Left colon (tissue), 2 donors: ENCODE results near the gene CXXC5. TPM values are rescaled to one million over a fixed set of nuclear protein-coding genes. Genes with fewer than 3 reads are reported as not detected.
"Not testable (repeated sequence)": the region's sequence is repeated elsewhere in the genome, so short reads cannot be mapped to it uniquely, and the experiment has no call there.

Source experiments
- ATAC-seq: fragments of 200-7000 bp; cut with Tn5 transposase; one replicate; pipeline ENCODE4 v1.9.1; 2020; ENCODE audit warnings: mild to moderate bottlenecking, moderate library complexity
- DNase-seq, 2 donors: peaks; one replicate each; pipeline ENCODE4 v3.0.0-alpha.2; 2020
- intact Hi-C, 2 donors: fragments of 100-400 bp; cut with DNase I in 1 of 2; cut with micrococcal nuclease in 1 of 2; formaldehyde crosslinking; loops; one replicate each; pipeline versions ENCODE4 v1.11.2 to v1.14.0; 2022; cut with DNase I, micrococcal nuclease
- long read RNA-seq: library from polyadenylated mRNA; unstranded; transcript quantifications from one replicate; pipeline ENCODE4 v2.0.0, GENCODE V29; 2021
- total RNA-seq, 2 donors: library from RNA; stranded (reverse); fragmentation: NEBNext Ultra II Directional; extraction: Animal tissue kit (Norgen Biotek cat#: 25700); gene quantifications; one replicate each; pipeline ENCODE4 v1.2.1, GENCODE V29; 2021
- donor health status: DM: no; HTN: no; CAD: no.
- donor health status: DM: yes; HTN: yes; CAD: no.

The CXXC5 gene
- 10 to 100 TPM; 28.2 to 30.2 TPM for total RNA-seq
- long read RNA-seq, transcript CXXC5-201 (3 exons, 2,658 nt) = major isoform, 80 of 100 reads
- long read RNA-seq, transcript CXXC5-211 (3 exons, 1,892 nt) = minor isoform, 7 of 100 reads
- long read RNA-seq, partial matches to known transcripts = 6 of 100 reads
- long read RNA-seq, other reads (novel, unspliced or antisense) = 6 of 100 reads

GRCh38 chr5:139648205-139649081 lies at the start of gene CXXC5:
CXXC5 (plus strand) TSS chr5:139648349; CDS start chr5:139680524, 32,175 bp downstream.
- DNase-seq (peak; percentile 85 to 89), ATAC-seq (peak; percentile 69)
- intact Hi-C loops = no loop called here

GRCh38 chr5:139598601-139598965 lies 49.6 kb upstream of the CXXC5 start:
- ATAC-seq, DNase-seq, intact Hi-C loops: not testable (repeated sequence)

- intact Hi-C loops = no loop called here
- no peak for DNase-seq
- ATAC-seq = no peak
These were observed 47.7 kb upstream of the CXXC5 start for GRCh38 chr5:139600336-139600949.

GRCh38 chr5:139601429-139601828 lies 46.7 kb upstream of the CXXC5 start:
- intact Hi-C loops = no loop called here
- DNase-seq = no peak

GRCh38 chr5:139601948-139602347 lies 46.2 kb upstream of the CXXC5 start:
- intact Hi-C loops, ATAC-seq, DNase-seq: not testable (repeated sequence)

More at GRCh38 chr5:139601429-139601828, 46.7 kb upstream of the CXXC5 start:
- no peak for ATAC-seq

GRCh38 chr5:139605887-139606286 lies 42.3 kb upstream of the CXXC5 start:
- no peak for DNase-seq
- intact Hi-C loops = no loop called here
- ATAC-seq = no peak

GRCh38 chr5:139611703-139612584 lies 36.2 kb upstream of the CXXC5 start:
- ATAC-seq = peak; percentile 23
- intact Hi-C loops = no loop called here

GRCh38 chr5:139619861-139620260 lies 28.3 kb upstream of the CXXC5 start:
- intact Hi-C loops = no loop called here

More at GRCh38 chr5:139611703-139612584, 36.2 kb upstream of the CXXC5 start:
- DNase-seq = no peak

GRCh38 chr5:139625398-139625797 lies 22.8 kb upstream of the CXXC5 start:
- ATAC-seq, DNase-seq, intact Hi-C loops: not testable (repeated sequence)

More at GRCh38 chr5:139619861-139620260, 28.3 kb upstream of the CXXC5 start:
- no peak for DNase-seq
- ATAC-seq = no peak

- intact Hi-C loops = loop anchor here (5.0 kb wide), 2 partner anchors 61 to 136 kb away; no protein-coding TSS in a partner anchor
These were observed 17.3 kb upstream of the CXXC5 start for GRCh38 chr5:139630855-139631254.

GRCh38 chr5:139631520-139632165 lies 16.5 kb upstream of the CXXC5 start:
- ATAC-seq (no peak), DNase-seq (no peak)
- intact Hi-C loops = loop anchor here (5.0 kb wide), 2 partner anchors 61 to 136 kb away; no protein-coding TSS in a partner anchor

More at GRCh38 chr5:139630855-139631254, 17.3 kb upstream of the CXXC5 start:
- DNase-seq = no peak
- no peak for ATAC-seq

GRCh38 chr5:139633295-139634027 lies 14.7 kb upstream of the CXXC5 start:
- intact Hi-C loops = loop anchor here (5.0 kb wide), 2 partner anchors 59 to 134 kb away; no protein-coding TSS in a partner anchor
- DNase-seq (peak; percentile 62), ATAC-seq (peak; percentile 19)

GRCh38 chr5:139634028-139634325 lies 14.2 kb upstream of the CXXC5 start:
- no peak for DNase-seq
- no peak for ATAC-seq
- intact Hi-C loops = loop anchor here (5.0 kb wide), 2 partner anchors 58 to 133 kb away; no protein-coding TSS in a partner anchor

GRCh38 chr5:139634541-139634940 lies 13.6 kb upstream of the CXXC5 start:
- no peak for ATAC-seq
- intact Hi-C loops = loop anchor here (5.0 kb wide), 2 partner anchors 58 to 133 kb away; no protein-coding TSS in a partner anchor
- DNase-seq = no peak

- no peak for ATAC-seq
- DNase-seq = no peak
- intact Hi-C loops = loop anchor here in 1 of 2 donors (5.0 kb wide), 1 partner anchor 132 kb away; no protein-coding TSS in a partner anchor
These were observed 13.0 kb upstream of the CXXC5 start for GRCh38 chr5:139635191-139635590.

GRCh38 chr5:139635606-139636206 lies 12.4 kb upstream of the CXXC5 start:
- intact Hi-C loops = loop anchor here in 1 of 2 donors (5.0 kb wide), 1 partner anchor 132 kb away; no protein-coding TSS in a partner anchor
- peak; percentile 81 to 94 for DNase-seq
- ATAC-seq = peak; percentile 66
